ENCODE measurements around the gene PFN3. TPM values are rescaled to one million over a fixed set of nuclear protein-coding genes. Genes with fewer than 3 reads are reported as not detected.

The PFN3 gene
- total and polyA plus RNA-seq, 2 of the 13 experiments (the other 11 are each of a cell fraction or from before 2014, with no cell fraction given): not detected

GRCh38 chr5:177448244-177448950 is 47.9 kb upstream of the PFN3 start (continued):
- TF ChIP-seq CBX5 (CRISPR knock-in tag; IDR thresholded peaks at IDR 0.05; ENCODE audit: borderline replicate concordance): no peak
- TF ChIP-seq MYNN (CRISPR knock-in tag; IDR thresholded peaks at IDR 0.05; ENCODE audit: low read depth): 0 out of 2 replicates have a peak, but pooled peaks have one; percentile 1
- no peak for TF ChIP-seq HDAC2 (CRISPR knock-in tag; IDR thresholded peaks at IDR 0.05)
- no peak for TF ChIP-seq ZNF790 (CRISPR knock-in tag; IDR thresholded peaks at IDR 0.05; ENCODE audit: borderline replicate concordance)
- no peak for TF ChIP-seq IRF2 (CRISPR knock-in tag; IDR thresholded peaks at IDR 0.05)
- TF ChIP-seq ZNF629 (CRISPR knock-in tag; conservative IDR thresholded peaks at IDR 0.05): peak; percentile 83
- no peak for TF ChIP-seq SPEN (CRISPR knock-in tag; IDR thresholded peaks at IDR 0.05; ENCODE audit: low read depth)
- TF ChIP-seq KDM5B (CRISPR knock-in tag; IDR thresholded peaks at IDR 0.05; ENCODE audit: borderline replicate concordance): 0 out of 2 replicates have a peak, but pooled peaks have one; percentile 14
- TF ChIP-seq, protein P1, sequence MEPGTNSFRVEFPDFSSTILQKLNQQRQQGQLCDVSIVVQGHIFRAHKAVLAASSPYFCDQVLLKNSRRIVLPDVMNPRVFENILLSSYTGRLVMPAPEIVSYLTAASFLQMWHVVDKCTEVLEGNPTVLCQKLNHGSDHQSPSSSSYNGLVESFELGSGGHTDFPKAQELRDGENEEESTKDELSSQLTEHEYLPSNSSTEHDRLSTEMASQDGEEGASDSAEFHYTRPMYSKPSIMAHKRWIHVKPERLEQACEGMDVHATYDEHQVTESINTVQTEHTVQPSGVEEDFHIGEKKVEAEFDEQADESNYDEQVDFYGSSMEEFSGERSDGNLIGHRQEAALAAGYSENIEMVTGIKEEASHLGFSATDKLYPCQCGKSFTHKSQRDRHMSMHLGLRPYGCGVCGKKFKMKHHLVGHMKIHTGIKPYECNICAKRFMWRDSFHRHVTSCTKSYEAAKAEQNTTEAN (CRISPR knock-in tag; conservative IDR thresholded peaks at IDR 0.05): no peak
- TF ChIP-seq, protein P2, sequence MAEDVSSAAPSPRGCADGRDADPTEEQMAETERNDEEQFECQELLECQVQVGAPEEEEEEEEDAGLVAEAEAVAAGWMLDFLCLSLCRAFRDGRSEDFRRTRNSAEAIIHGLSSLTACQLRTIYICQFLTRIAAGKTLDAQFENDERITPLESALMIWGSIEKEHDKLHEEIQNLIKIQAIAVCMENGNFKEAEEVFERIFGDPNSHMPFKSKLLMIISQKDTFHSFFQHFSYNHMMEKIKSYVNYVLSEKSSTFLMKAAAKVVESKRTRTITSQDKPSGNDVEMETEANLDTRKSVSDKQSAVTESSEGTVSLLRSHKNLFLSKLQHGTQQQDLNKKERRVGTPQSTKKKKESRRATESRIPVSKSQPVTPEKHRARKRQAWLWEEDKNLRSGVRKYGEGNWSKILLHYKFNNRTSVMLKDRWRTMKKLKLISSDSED (CRISPR knock-in tag; IDR thresholded peaks at IDR 0.05): no peak
- TF ChIP-seq, protein P3, sequence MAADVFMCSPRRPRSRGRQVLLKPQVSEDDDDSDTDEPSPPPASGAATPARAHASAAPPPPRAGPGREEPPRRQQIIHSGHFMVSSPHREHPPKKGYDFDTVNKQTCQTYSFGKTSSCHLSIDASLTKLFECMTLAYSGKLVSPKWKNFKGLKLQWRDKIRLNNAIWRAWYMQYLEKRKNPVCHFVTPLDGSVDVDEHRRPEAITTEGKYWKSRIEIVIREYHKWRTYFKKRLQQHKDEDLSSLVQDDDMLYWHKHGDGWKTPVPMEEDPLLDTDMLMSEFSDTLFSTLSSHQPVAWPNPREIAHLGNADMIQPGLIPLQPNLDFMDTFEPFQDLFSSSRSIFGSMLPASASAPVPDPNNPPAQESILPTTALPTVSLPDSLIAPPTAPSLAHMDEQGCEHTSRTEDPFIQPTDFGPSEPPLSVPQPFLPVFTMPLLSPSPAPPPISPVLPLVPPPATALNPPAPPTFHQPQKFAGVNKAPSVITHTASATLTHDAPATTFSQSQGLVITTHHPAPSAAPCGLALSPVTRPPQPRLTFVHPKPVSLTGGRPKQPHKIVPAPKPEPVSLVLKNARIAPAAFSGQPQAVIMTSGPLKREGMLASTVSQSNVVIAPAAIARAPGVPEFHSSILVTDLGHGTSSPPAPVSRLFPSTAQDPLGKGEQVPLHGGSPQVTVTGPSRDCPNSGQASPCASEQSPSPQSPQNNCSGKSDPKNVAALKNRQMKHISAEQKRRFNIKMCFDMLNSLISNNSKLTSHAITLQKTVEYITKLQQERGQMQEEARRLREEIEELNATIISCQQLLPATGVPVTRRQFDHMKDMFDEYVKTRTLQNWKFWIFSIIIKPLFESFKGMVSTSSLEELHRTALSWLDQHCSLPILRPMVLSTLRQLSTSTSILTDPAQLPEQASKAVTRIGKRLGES (CRISPR knock-in tag; IDR thresholded peaks at IDR 0.05; ENCODE audit: borderline replicate concordance): no peak
- no peak for TF ChIP-seq ZKSCAN5 (CRISPR knock-in tag; IDR thresholded peaks at IDR 0.05)
- TF ChIP-seq CEBPG (CRISPR knock-in tag; IDR thresholded peaks at IDR 0.05): peak; percentile 39; the same call in 1 of the 2 replicates
- TF ChIP-seq GABPA (IDR thresholded peaks at IDR 0.05; ENCODE audit: low read depth, low read length): no peak
- TF ChIP-seq GABPA (CRISPR knock-in tag; IDR thresholded peaks at IDR 0.05; ENCODE audit: low read depth): peak; percentile 10; the same call in 1 of the 2 replicates
- TF ChIP-seq CEBPB (IDR thresholded peaks at IDR 0.05; ENCODE audit: borderline replicate concordance, low read depth, low read length): peak; percentile 64; the same call in 1 of the 2 replicates
- peak; percentile 24 for TF ChIP-seq HNRNPH1 (optimal IDR thresholded peaks at IDR 0.05; ENCODE audit: low read depth, low read length)
- TF ChIP-seq MEIS1 (CRISPR knock-in tag; IDR thresholded peaks at IDR 0.05; ENCODE audit: borderline replicate concordance): no peak
- TF ChIP-seq ZNF468 (CRISPR knock-in tag; IDR thresholded peaks at IDR 0.05): no peak
- TF ChIP-seq, protein P4, sequence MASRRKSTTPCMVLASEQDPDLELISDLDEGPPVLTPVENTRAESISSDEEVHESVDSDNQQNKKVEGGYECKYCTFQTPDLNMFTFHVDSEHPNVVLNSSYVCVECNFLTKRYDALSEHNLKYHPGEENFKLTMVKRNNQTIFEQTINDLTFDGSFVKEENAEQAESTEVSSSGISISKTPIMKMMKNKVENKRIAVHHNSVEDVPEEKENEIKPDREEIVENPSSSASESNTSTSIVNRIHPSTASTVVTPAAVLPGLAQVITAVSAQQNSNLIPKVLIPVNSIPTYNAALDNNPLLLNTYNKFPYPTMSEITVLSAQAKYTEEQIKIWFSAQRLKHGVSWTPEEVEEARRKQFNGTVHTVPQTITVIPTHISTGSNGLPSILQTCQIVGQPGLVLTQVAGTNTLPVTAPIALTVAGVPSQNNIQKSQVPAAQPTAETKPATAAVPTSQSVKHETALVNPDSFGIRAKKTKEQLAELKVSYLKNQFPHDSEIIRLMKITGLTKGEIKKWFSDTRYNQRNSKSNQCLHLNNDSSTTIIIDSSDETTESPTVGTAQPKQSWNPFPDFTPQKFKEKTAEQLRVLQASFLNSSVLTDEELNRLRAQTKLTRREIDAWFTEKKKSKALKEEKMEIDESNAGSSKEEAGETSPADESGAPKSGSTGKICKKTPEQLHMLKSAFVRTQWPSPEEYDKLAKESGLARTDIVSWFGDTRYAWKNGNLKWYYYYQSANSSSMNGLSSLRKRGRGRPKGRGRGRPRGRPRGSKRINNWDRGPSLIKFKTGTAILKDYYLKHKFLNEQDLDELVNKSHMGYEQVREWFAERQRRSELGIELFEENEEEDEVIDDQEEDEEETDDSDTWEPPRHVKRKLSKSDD (CRISPR knock-in tag; IDR thresholded peaks at IDR 0.05; ENCODE audit: low read depth): no peak
- no peak for TF ChIP-seq ZNF598 (CRISPR knock-in tag; IDR thresholded peaks at IDR 0.05; ENCODE audit: borderline replicate concordance)

All from HepG2 (cell line).